Neural cell (in vitro differentiated cells): ENCODE measurements around the gene PTPRD. TPM values are rescaled to one million over a fixed set of nuclear protein-coding genes. Genes with fewer than 3 reads are reported as not detected.

Experiments
- H2AFZ ChIP-seq: fragments of 200-600, 300-800 bp; sonication (generic), shearing (Covaris generic); 2 replicates; pipeline ENCODE4 v1.6.0; 2014; ENCODE audit warnings: low read depth, mild to moderate bottlenecking, antibody characterized with exemption, low read length, moderate library complexity
- H3F3A ChIP-seq: fragments of 200-600 bp; shearing (Covaris generic); 2 replicates; pipeline ENCODE4 v1.6.1; 2016; ENCODE audit warnings: mild to moderate bottlenecking, moderate library complexity, mixed read lengths, antibody characterized with exemption, low read length; ENCODE audit not compliant: insufficient read depth, poor library complexity, severe bottlenecking
- H3K27ac ChIP-seq: fragments of 200-600, 300-800 bp; sonication (generic), shearing (Covaris generic); 2 replicates; pipeline ENCODE4 v1.5.1; 2014; ENCODE audit warnings: mild to moderate bottlenecking, low read length, moderate library complexity
- H3K27me3 ChIP-seq: fragments of 300-800, 200-600 bp; sonication (generic), shearing (Covaris generic); 2 replicates; pipeline ENCODE4 v1.6.0; 2014; ENCODE audit warnings: mild to moderate bottlenecking, low read depth, low read length, moderate library complexity; ENCODE audit not compliant: insufficient read depth
- H3K36me3 ChIP-seq: fragments of 300-800, 200-600 bp; sonication (generic), shearing (Covaris generic); 2 replicates; pipeline ENCODE4 v1.5.1; 2014; ENCODE audit warnings: mild to moderate bottlenecking, antibody characterized with exemption, low read length, moderate library complexity; ENCODE audit not compliant: insufficient read depth
- H3K4me2 ChIP-seq: fragments of 300-800, 200-600 bp; sonication (generic), shearing (Covaris generic); 2 replicates; pipeline ENCODE4 v1.6.0; 2014; ENCODE audit warnings: mild to moderate bottlenecking, low read length
- H3K4me3 ChIP-seq: fragments of 300-800, 200-600 bp; sonication (generic), shearing (Covaris generic); 2 replicates; pipeline ENCODE4 v1.5.1; 2014; ENCODE audit warnings: mild to moderate bottlenecking, low read length, moderate library complexity
- H3K79me2 ChIP-seq: fragments of 200-600 bp; shearing (Covaris generic); replicated peaks from 2 replicates; pipeline ENCODE4 v1.6.0; 2014; ENCODE audit warnings: mild to moderate bottlenecking, low read length, moderate library complexity; ENCODE audit not compliant: insufficient read depth
- H3K9ac ChIP-seq: fragments of 300-800, 200-600 bp; sonication (generic), shearing (Covaris generic); 2 replicates; pipeline ENCODE4 v1.6.1; 2016; ENCODE audit warnings: mild to moderate bottlenecking, low read length, mixed read lengths
- H3K9me2 ChIP-seq: fragments of 200-600 bp; shearing (Covaris generic); 2 replicates; pipeline ENCODE4 v1.6.1; 2016; ENCODE audit warnings: mild to moderate bottlenecking, low read length, mixed read lengths; ENCODE audit not compliant: insufficient read depth
- H3K9me3 ChIP-seq: fragments of 200-600, 300-800 bp; sonication (generic), shearing (Covaris generic); 2 replicates; pipeline ENCODE4 v1.6.1; 2016; ENCODE audit warnings: mild to moderate bottlenecking, mixed run types, low read length, moderate library complexity, mixed read lengths
- H4K20me1 ChIP-seq: fragments of 200-600 bp; shearing (Covaris generic); 2 replicates; pipeline ENCODE4 v1.6.1; 2016; ENCODE audit warnings: mild to moderate bottlenecking, mixed run types; ENCODE audit not compliant: insufficient read depth
- CTCF ChIP-seq: fragments of 450-650 bp; IDR thresholded peaks from 2 replicates; pipeline ENCODE4 v1.5.1; 2014; ENCODE audit warnings: antibody characterized with exemption, mild to moderate bottlenecking, moderate library complexity; ENCODE audit not compliant: poor library complexity, severe bottlenecking
- EP300 ChIP-seq: fragments of 450-650 bp; conservative IDR thresholded peaks from 2 replicates; pipeline ENCODE4 v1.6.1; 2014; ENCODE audit warnings: antibody characterized with exemption, mild to moderate bottlenecking, moderate library complexity; ENCODE audit not compliant: poor library complexity, severe bottlenecking
- EZH2 ChIP-seq: fragments of 200-600, 300-800 bp; shearing (Covaris generic), sonication (generic); IDR thresholded peaks from 2 replicates; pipeline ENCODE4 v1.6.1; 2014; ENCODE audit warnings: antibody characterized with exemption, low read length, borderline replicate concordance, mild to moderate bottlenecking; ENCODE audit not compliant: insufficient read depth, poor library complexity, severe bottlenecking
- MXI1 ChIP-seq: fragments of 450-650 bp; conservative IDR thresholded peaks from 2 replicates; pipeline ENCODE4 v1.6.1; 2014; ENCODE audit warnings: antibody characterized with exemption, mild to moderate bottlenecking; ENCODE audit not compliant: poor library complexity, severe bottlenecking
- POLR2AphosphoS5 ChIP-seq: IDR thresholded peaks from 2 replicates; pipeline ENCODE4 v1.6.1; 2012
- RAD21 ChIP-seq: fragments of 450-650 bp; conservative IDR thresholded peaks from 2 replicates; pipeline ENCODE4 v1.6.1; 2014; ENCODE audit warnings: antibody characterized with exemption, mild to moderate bottlenecking, moderate library complexity
- REST ChIP-seq: IDR thresholded peaks from 2 replicates; pipeline ENCODE4 v1.6.1; 2012; ENCODE audit warnings: borderline replicate concordance
- SMC3 ChIP-seq: fragments of 450-650 bp; conservative IDR thresholded peaks from 2 replicates; pipeline ENCODE4 v1.6.1; 2014; ENCODE audit warnings: antibody characterized with exemption, mild to moderate bottlenecking, moderate library complexity; ENCODE audit not compliant: poor library complexity
- TAF1 ChIP-seq: IDR thresholded peaks from 2 replicates; pipeline ENCODE4 v1.6.1; 2012; ENCODE audit warnings: low read depth
- polyA plus RNA-seq: library from polyadenylated mRNA; depleted of rRNA; stranded (reverse); fragments of >200 nt; gene quantifications from 2 replicates; pipeline ENCODE4 v1.2.3, GENCODE V29; 2014

Gene PTPRD
- polyA plus RNA-seq, 1 donor from 2014 or later: 143 TPM

GRCh38 chr9:9914174-9914573, 698.6 kb downstream of the PTPRD start:
- Histone ChIP-seq H3K27me3 (no peaks in the 10 kb centered on the region), H3K4me2 (no peak overlapping the region), H2AFZ (no peak overlapping the region), H3K4me3 (no peak overlapping the region), H3K27ac (no peak overlapping the region), H3K9me2 (no peaks in the 10 kb centered on the region), H4K20me1 (no peaks in the 10 kb centered on the region), H3K9ac (no peak overlapping the region), H3K79me2 (no peaks in the 10 kb centered on the region), H3K9me3 (peaks cover 4% of the 10 kb centered on the region), H3F3A (no peaks in the 10 kb centered on the region), H3K36me3 (no peaks in the 10 kb centered on the region)
- TF ChIP-seq EP300 (no peak), RAD21 (no peak), REST (no peak), CTCF (no peak), POLR2AphosphoS5 (no peak), EZH2 (no peak), SMC3 (no peak), TAF1 (no peak), MXI1 (no peak)

GRCh38 chr9:9913276-9913832, 699.4 kb downstream of the PTPRD start:
- Histone ChIP-seq H3K36me3 (no peaks in the 10 kb centered on the region), H3K9me3 (peaks cover 4% of the 10 kb centered on the region), H3K9me2 (no peaks in the 10 kb centered on the region), H3K27ac (no peak overlapping the region), H3K27me3 (no peaks in the 10 kb centered on the region), H3K9ac (no peak overlapping the region), H2AFZ (no peak overlapping the region), H3K79me2 (no peaks in the 10 kb centered on the region), H3K4me3 (no peak overlapping the region), H3K4me2 (no peak overlapping the region), H4K20me1 (no peaks in the 10 kb centered on the region), H3F3A (no peaks in the 10 kb centered on the region)
- TF ChIP-seq RAD21 (no peak), SMC3 (no peak), POLR2AphosphoS5 (no peak), TAF1 (no peak), EZH2 (no peak), EP300 (no peak), CTCF (no peak), MXI1 (no peak), REST (no peak)
